Gastrocnemius medialis (tissue), 4 donors: ENCODE results near the gene TMEM209.

Experiments used
- CTCF ChIP-seq, 5 experiments: fragments of 450-650 bp in 3 of 5; fragments of 200-600 bp in 2 of 5; sonication (generic) in 2 of 5; IDR thresholded peaks in 4 of 5; conservative IDR thresholded peaks in 1 of 5; 1 replicate in 4 of 5; 2 replicates in 1 of 5; pipeline ENCODE4 v1.5.1; 2016 to 2019; ENCODE audit warnings: antibody characterized with exemption in 5 of 5, mild to moderate bottlenecking in 3 of 5, moderate library complexity in 3 of 5
- POLR2A ChIP-seq, 2 donors: fragments of 450-650 bp; IDR thresholded peaks; one replicate each; pipeline ENCODE4 v1.6.1; 2017; ENCODE audit warnings: antibody characterized with exemption in 2 of 2, mild to moderate bottlenecking in 2 of 2, moderate library complexity in 2 of 2

- TF ChIP-seq CTCF (IDR thresholded peaks at IDR 0.05 in 4 of 5, conservative IDR thresholded peaks at IDR 0.05 in 1 of 5) = no peak
- TF ChIP-seq POLR2A (IDR thresholded peaks at IDR 0.05) = no peak
Measured at GRCh38 chr7:130208516-130208915, 3.3 kb upstream of the TMEM209 start.
